NCI-H345 (cell line): Measurements from ENCODE around the gene PPM1B.
"Not testable (repeated sequence)": the region's sequence is repeated elsewhere in the genome, so short reads cannot be mapped to it uniquely, and the experiment has no call there.

Experiments
- DNase-seq: peaks from one replicate; lab custom pipeline; 2025; lab: John Stamatoyannopoulos, UW

Gene PPM1B

DNA sequence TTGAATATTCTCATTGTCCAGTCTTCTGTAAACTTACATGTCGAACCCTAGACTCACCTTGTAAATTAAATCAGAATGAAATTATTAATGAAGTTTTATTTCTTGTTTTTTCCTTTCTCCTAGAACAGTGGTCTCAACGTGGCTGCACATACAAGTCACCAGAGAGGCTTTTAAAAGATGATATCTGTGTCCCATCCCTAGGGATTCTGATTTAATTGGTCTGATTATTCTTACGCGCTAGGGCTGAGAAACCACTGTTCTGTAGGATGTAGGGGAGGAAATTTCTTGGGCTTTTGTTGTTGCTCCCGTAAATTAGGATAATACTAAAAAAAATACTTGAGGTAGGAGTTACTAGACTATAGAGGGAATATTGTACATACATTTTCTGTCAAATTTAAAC, 32.1 kb downstream of the PPM1B start:
- DNase-seq: no peak

- no peak for DNase-seq
Observed at GRCh38 chr2:44201648-44202165, 33.0 kb downstream of the PPM1B start.

GRCh38 chr2:44203542-44203941, 34.9 kb downstream of the PPM1B start:
- DNase-seq: no peak

DNA sequence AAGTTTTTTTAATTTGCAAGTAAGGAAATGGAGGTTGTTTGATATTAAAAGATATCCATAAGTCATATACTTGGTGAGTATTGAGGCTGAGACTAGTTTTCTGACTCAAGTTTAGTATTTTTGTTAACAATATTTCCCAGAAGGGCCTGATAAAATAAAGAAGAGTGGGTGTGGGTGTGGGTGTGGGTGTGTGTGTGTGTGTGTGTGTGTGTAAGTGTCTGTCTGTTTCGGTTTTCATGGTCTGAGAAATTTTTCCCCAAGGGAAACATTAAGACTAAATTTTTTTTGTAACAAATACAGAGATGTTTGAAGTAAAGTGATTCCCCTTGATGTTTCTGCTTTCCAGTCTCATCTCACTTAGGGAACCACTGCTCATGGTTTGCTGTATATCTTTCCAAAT, 36.5 kb downstream of the PPM1B start:
- DNase-seq: no peak

GRCh38 chr2:44207102-44207501, 38.4 kb downstream of the PPM1B start:
- no peak for DNase-seq

GRCh38 chr2:44207648-44208047, 39.0 kb downstream of the PPM1B start:
- not testable (repeated sequence) for DNase-seq

DNA sequence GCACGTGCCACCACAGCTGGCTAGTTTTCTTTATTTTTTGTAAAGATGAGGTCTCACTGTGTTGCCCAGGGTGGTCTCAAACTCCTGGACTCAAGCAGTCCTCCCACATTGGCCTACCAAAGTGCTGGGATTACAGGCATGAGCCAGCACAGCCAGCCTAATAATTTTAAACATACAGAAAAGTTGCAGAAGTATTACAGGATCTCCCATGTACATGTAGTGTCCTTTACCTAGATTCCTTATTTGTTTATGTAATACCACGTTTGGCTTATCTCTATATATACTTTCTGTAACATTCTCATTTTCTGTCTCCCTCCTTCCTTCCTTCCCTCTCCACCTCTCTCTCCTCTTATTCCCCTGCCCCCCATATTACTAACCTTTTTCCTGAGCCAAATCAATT, 41.7 kb downstream of the PPM1B start:
- DNase-seq: no peak

GRCh38 chr2:44211183-44211582, 42.5 kb downstream of the PPM1B start:
- no peak for DNase-seq

GRCh38 chr2:44212302-44212701, 43.6 kb downstream of the PPM1B start:
- no peak for DNase-seq

GRCh38 chr2:44215827-44216226, 47.2 kb downstream of the PPM1B start:
- DNase-seq: no peak

GRCh38 chr2:44218771-44219170, 50.1 kb downstream of the PPM1B start:
- DNase-seq: no peak

DNA sequence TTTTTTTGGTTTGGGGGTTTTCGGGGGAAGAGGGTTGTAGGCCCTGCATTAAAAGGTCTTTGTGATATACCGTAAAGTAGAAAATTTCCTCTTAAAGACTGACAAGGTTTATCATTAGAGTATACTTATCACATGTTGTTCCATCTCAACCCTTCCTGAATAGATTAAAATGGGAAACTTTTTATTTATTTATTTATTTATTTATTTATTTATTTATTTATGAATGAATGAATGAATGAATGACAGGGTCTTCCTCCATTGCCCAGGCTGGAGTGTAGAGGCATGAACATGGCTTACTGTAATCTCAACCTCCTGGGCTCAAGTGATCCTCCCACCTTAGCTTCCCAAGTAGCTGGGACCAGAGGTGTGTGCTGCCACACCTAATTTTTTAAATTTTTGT, 58.1 kb downstream of the PPM1B start:
- DNase-seq: no peak

DNA sequence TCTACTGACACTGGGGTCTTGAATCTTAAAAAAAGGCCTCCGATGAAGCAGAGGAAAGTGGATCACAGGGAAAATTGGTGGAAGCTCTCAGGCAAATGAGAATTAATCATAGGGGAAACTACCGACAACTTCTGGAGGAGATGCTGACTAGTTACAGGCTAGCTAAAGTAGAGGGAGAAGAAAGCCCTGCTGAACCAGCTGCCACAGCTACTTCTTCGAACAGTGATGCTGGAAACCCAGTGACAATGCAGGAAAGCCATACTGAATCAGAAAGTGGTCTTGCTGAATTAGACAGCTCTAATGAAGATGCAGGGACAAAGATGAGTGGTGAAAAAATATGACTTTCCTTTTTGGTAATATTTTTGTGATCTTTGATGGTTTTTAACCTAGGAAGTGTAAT, 61.7 kb downstream of the PPM1B start:
- DNase-seq: no peak

DNA sequence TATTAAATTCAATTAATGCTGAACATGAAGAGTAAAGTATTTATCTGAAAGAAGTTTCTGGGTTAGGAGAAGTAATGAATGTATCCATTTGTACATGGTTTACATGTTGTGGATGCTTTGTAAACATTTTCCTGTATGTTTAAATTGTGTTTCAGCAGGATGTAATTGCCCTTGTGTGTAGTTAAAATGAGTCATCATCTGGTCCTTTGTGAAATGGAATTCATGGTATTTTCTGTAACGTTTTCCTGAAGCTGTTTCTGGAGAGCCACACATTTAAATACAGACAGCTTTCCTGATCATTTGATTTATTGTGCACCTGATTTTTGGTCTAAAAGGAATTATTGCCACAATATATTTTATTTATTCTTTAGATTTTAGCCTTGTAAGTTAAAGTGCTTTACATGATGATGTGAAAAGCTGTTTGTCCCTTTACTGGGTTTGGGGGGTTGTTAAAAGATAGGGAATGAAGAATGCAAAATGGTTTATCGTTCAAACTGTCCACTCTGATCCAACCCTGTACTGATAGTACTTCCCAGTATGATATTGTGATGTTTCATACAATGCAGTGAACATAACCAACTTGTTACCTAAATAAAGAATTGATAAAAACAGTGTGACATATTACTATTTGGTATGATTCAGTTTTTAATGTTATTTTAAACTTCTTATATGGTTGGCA, 64.9 kb downstream of the PPM1B start:
- DNase-seq: no peak

- no peak for DNase-seq
Observed at GRCh38 chr2:44237221-44237620, 68.5 kb downstream of the PPM1B start.

DNA sequence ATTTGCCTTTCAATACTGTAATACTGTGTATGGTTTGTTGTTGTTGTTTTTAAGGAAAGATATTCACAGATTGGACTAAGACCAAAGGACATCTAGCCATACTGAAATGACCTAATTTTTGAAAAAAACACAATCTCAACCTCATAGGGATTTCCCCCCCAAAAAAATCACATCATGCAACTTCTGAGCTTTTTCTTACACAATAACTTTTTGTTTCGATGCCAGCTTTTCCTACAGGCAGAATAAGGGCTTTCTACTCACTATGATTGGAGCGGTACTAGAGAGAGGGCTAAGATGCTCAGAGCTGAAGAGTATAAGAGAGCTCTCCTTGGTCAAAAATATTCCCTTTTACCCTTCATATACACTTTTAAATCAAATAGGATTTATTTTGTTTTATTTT, 74.2 kb downstream of the PPM1B start:
- DNase-seq: no peak

- DNase-seq: peak; percentile 75
Observed at GRCh38 chr2:44244135-44244871, 75.6 kb downstream of the PPM1B start.

DNA sequence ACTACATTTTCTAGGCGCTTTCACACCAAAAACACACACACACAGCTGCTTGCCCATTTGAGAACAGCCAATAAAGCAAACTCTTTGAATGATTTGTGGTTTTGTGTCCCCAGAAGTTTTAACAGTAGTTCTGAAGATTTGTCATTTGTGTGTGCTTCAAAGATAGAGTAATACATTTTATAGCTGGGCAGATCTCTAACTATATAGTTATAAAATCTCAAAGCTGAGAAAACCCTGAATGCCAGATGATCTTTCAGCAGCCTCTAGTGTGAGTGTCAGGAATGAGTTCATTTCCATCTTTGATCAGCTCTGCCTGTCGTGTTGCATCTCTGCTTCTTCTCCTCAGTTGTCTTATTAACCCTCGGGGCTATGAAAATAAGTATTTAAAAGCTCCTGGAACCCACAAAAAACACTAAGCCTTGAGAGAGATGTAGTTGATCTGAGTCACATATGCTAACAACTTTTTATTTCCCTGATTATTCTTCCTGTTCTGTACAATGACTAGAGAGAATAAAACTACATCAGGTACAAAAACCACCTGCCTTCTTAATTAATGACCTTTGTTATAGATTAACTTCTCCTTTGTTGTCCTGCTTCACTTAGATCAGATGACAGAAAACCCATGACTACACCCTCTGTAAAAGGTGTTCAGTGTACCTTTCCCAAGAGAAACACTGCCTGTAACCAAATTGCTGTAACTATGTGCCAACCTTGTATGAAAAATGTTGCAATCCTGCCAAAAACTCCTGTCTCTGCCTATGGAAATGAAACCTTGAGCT, 76.6 kb downstream of the PPM1B start:
- DNase-seq: no peak

- DNase-seq: no peak
Observed at GRCh38 chr2:44246436-44246835, 77.8 kb downstream of the PPM1B start.

DNA sequence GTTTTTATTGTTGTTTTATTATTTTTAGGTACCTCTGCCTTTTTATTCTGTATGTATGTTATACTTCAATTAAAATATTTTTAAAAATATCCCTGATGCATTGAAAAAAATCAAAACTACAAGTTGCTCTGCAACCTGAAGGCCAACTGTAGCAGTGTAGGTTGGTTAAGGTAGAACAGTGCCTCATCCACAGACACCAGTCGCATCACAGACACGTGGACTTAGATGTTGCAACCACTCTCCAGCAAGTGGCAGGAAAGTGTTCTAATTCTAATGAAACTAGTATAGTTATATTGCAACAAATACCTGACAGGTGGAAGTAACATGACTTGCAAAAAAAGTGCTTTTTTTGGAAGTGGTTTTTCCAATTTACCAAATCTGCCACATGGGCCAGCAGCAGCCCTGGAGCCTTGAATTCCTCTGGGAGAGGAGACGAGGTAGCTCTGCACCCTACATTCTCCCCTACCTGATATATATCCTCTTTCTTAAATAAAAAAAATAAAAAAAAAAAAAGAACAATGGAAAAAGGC, 78.2 kb downstream of the PPM1B start:
- no peak for DNase-seq

GRCh38 chr2:44247924-44248323, 79.2 kb downstream of the PPM1B start:
- DNase-seq: no peak

DNA sequence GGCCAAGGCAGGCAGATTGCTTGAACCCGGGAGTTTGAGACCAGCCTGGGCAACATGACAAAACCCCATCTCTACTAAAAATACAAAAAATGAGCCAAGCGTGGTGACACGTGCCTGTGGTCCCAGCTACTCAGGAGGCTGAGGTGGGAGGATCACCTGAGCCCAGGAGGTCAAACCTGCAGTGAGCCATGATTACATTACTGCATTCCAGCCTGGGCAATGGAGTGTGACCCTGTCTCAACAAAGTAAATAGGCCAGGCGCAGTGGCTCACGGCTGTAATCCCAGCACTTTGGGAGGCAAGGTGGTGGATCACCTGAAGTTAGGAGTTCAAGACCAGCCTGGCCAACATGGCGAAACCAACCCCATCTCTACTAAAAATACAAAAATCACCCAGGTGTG, 80.6 kb downstream of the PPM1B start:
- not testable (repeated sequence) for DNase-seq

DNA sequence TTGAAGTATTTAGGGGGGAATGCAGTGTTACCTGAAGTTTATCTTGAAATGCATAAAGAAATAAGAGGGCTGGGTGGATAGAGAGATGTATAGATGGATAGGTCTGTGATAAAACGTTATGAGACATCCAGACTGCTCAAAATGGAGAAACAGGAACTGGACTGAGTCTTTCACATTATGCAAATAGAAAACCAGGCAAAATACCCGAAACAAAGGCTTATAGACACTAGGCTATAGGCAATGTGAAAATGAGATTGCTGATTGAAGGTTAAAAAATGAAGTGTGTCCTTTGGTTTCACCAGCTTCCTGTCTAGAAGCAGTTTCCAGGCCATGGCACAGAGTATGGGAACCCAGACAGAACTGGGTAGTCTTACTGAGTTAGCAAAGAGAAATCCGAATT, 81.7 kb downstream of the PPM1B start:
- no peak for DNase-seq
